ENCODE measurements around the gene TMED8.
"Not testable (repeated sequence)": the region's sequence is repeated elsewhere in the genome, so short reads cannot be mapped to it uniquely, and the experiment has no call there.

TMED8 gene

GRCh38 chr14:77319422-77319821 is 57.5 kb downstream of the TMED8 start:
- in situ Hi-C loops (cut with HindIII; ENCODE audit: low sequenced_read_pairs), result no loop called here
- TF ChIP-seq CTCF (IDR thresholded peaks at IDR 0.05; ENCODE audit: low read depth, low read length), result no peak
- H3K4me3 ChIP-seq (ENCODE audit: low read depth, low read length), result no peak overlapping the region
- no peak for DNase-seq (ENCODE audit: low read depth, low spot score)

DNA sequence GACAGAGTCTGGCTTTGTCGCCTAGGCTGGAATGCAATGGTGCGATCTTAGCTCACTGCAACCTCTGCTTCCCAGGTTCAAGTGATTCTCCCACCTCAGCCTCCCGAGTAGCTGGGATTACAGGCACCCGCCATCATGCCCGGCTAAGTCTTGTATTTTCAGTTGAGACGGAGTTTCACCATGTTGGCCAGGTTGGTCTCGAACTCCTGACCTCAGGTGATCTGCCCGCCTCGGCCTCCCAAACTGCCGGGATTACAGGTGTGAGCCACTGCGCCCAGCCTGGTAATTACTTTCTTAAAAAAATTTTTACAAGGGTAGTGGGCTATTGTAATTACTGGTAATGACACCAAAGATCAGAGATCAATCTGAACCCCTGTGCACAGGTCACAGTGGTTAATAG is 58.1 kb downstream of the TMED8 start:
- H3K4me3 ChIP-seq (ENCODE audit: low read depth, low read length); in situ Hi-C loops (cut with HindIII; ENCODE audit: low sequenced_read_pairs): not testable (repeated sequence)

DNA sequence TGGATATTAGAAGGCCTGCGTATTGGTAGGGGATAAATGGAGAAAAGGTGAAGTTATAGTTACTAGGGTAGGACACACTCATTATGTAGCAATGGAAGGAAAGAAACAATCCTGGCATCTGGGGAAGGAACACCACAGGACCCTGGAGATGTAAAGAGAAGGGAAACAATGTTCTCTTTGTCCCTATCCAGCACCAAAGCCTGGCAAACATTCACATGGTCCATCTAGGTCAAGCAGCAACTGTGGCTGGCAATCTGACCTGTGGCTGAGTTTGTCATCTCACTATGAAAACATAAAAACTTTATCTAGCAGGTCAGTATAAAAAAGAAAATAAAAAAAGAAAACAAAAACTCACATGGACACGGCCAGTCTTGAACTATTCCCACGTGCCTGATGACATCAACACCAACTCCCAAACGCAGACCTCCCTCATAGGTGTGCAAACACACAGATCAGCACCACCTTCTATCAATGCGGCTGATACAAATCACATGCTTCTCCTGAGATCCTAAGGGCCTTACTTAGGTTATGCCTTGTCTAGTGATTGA is 58.8 kb downstream of the TMED8 start:
- in situ Hi-C loops (cut with HindIII; ENCODE audit: low sequenced_read_pairs), result no loop called here
- TF ChIP-seq CTCF (IDR thresholded peaks at IDR 0.05; ENCODE audit: low read depth, low read length), result no peak
- DNase-seq (ENCODE audit: low read depth, low spot score), result no peak
- H3K4me3 ChIP-seq (ENCODE audit: low read depth, low read length), result no peak overlapping the region

More for the DNA sequence above, 58.1 kb downstream of the TMED8 start:
- DNase-seq (ENCODE audit: low read depth, low spot score), result not testable (repeated sequence)

DNA sequence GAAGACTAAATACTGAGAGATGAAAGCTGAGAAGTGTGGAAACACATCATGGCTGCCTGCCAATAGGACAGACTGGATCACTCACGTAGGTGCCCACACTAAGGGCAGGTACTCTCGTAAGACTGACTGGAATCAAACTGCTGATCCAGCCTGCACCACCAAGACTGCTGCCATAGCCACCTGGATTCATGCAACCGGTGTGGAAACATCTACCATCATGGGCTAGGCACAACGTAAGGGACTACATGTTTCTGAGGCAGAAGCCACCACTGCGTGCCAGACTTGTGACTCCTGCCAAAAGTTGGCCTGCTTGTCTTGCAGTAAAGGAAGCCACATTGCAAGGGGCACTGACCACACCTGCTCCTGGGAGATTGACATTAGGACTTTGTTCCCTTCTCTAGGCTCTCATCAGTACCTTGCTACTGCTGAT is 60.0 kb downstream of the TMED8 start:
- in situ Hi-C loops (cut with HindIII; ENCODE audit: low sequenced_read_pairs), result no loop called here
- no peak for TF ChIP-seq CTCF (IDR thresholded peaks at IDR 0.05; ENCODE audit: low read depth, low read length)
- no peak for DNase-seq (ENCODE audit: low read depth, low spot score)
- H3K4me3 ChIP-seq (ENCODE audit: low read depth, low read length), result no peak overlapping the region

- no peak for TF ChIP-seq CTCF (IDR thresholded peaks at IDR 0.05; ENCODE audit: low read depth, low read length)
- DNase-seq (ENCODE audit: low read depth, low spot score), result no peak
- in situ Hi-C loops (cut with HindIII; ENCODE audit: low sequenced_read_pairs), result no loop called here
- H3K4me3 ChIP-seq (ENCODE audit: low read depth, low read length), result no peak overlapping the region
These were observed 60.7 kb downstream of the TMED8 start for GRCh38 chr14:77316195-77316505.

DNA sequence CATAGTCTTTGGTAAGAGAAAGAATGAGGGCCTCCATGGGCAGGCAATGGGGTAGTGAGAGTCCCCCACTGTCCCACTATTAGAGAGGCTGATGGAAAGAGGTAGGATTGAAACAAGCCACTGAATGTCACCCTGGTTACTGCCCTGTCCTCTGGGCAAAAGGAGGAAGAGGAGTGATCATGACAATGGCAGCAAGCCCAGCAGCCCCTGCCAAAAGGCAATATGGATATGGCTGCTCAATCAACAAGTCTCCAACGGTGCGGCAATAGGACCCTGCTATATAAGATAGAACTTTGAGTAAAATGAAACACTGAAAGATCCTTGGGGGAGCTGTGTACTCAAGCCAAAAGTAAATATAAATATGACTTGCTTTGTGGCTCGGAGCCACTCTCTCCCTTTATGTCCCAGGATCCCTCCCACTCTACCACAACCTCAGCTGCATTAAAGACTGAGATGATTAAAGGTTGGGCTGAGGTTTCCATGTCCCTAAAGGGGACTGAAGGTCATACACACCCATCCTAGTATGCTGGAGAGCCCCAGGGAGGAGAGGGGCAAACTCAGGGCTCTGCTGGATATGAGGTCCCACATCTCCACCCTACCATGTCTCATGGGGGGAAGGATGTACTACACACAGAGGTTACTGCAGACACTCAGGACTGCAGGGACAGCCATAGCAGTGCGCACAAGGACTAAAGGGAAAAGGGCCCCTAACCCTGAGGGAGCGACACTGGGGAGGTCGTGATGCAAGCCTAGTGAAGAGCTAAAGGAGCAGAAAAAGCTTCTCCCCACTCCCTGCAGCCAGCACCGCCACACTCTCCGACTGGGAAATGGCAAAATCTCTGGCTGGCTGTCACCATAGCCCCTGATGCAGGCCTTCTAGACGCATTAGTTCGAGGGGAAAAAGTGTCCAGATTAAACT is 62.1 kb downstream of the TMED8 start:
- DNase-seq (ENCODE audit: low read depth, low spot score), result no peak
- no peak overlapping the region for H3K4me3 ChIP-seq (ENCODE audit: low read depth, low read length)
- TF ChIP-seq CTCF (IDR thresholded peaks at IDR 0.05; ENCODE audit: low read depth, low read length), result no peak
- in situ Hi-C loops (cut with HindIII; ENCODE audit: low sequenced_read_pairs), result no loop called here

GRCh38 chr14:77314043-77314442 is 62.9 kb downstream of the TMED8 start:
- peak; percentile 61 for DNase-seq (ENCODE audit: low read depth, low spot score)
- no peak for TF ChIP-seq CTCF (IDR thresholded peaks at IDR 0.05; ENCODE audit: low read depth, low read length)
- in situ Hi-C loops (cut with HindIII; ENCODE audit: low sequenced_read_pairs), result no loop called here
- no peak overlapping the region for H3K4me3 ChIP-seq (ENCODE audit: low read depth, low read length)
